ENCODE data around the gene SLC44A5.
"Not testable (repeated sequence)": the region's sequence is repeated elsewhere in the genome, so short reads cannot be mapped to it uniquely, and the experiment has no call there.

SLC44A5 gene

GRCh38 chr1:75263616-75264015 lies 347.3 kb downstream of the SLC44A5 start:
- not testable (repeated sequence) for DNase-seq

DNA sequence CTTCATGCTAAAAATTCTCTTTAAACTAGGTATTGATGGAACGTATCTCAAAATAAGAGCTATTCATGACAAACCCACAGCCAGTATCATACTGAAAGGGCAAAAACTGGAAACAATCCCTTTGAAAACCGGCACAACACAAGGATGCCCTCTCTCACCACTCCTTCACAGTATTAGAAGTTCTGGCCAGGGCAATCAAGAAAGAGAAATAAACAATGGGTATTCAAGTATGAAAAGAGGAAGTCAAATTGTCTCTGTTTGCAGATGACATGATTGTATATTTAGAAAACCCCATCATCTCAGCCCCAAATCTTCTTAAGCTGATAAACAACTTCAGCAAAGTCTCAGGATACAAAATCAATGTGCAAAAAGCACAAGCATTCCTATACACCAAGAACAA lies 349.0 kb downstream of the SLC44A5 start:
- DNase-seq = not testable (repeated sequence)

- no peak for DNase-seq
Observed at GRCh38 chr1:75258351-75258750, 352.6 kb downstream of the SLC44A5 start.

DNA sequence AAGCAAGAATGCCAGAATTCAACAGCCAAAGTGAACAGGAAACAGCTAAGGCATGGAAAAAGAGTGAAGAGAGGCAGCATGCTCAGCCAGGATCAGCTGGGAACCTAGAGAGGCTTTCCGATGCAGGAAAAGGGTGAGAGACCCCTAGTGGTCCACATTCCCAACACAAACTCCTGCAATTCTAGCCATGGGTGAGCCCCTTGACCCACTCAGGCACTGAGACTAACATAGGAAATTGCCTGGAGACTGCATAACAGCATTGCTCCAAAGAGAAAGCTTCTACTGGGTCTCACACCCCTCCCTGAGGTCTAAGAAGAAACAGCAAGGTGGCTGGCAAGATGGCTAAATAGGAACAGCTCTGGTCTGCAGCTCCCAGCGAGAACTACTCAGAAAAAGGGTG lies 353.5 kb downstream of the SLC44A5 start:
- DNase-seq = no peak

DNA sequence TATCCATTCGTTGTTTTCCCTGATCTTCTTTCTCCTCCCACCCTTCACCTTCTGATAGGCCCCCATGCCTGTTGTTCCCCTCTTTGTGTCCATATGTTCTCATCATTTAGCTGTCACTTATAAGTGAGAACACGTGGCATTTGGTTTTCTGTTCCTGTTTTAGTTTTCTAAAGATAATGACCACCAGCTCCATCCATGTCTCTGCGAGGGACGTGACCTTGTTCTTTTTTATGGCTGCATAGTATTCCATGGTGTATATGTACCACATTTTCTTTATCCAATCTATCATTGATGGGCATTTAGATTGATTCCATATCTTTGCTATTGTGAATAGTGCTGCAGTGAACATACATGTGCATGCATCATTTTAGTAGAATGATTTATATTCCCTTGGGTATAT lies 360.8 kb downstream of the SLC44A5 start:
- DNase-seq = not testable (repeated sequence)

GRCh38 chr1:75245239-75245638 lies 365.7 kb downstream of the SLC44A5 start:
- no peak for DNase-seq

DNA sequence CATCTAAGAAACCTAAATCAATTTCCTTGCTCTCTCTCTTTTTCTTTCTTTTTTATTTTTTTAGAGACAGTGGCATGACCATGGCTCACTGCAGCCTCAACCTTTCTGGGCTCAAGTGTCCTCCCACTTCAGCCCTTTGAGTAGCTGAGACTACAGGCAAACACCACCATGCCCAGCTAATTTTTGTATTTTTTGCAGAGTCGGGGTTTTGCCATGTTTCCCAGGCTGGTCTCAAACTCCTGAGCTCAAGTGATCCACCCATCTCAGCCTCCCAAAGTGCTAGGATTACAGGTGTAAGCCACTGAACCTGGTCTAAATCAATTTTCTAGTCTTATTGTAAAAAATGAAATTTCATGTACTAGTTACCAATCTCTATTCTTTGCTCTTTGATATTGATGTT lies 367.8 kb downstream of the SLC44A5 start:
- no peak for DNase-seq

DNA sequence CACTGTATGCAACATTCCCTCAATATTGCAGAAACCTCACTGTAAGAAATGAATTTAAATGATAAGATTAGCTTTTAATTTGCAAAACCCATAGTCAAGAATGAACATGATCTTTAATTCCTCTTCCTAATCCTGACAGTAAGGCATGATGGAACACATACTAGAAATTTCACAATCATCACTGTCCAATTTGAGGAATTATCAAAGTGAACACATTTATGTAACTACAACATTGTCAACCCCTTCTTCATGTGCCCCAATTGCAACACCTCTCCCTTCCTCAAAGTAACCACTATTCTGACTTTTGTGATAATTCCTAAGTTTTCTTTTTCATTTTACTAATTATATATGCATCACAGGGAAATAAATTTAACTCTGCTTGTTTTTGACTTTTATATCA lies 373.6 kb downstream of the SLC44A5 start:
- no peak for DNase-seq

- no peak for DNase-seq
Observed at GRCh38 chr1:75234562-75234961, 376.4 kb downstream of the SLC44A5 start.

DNA sequence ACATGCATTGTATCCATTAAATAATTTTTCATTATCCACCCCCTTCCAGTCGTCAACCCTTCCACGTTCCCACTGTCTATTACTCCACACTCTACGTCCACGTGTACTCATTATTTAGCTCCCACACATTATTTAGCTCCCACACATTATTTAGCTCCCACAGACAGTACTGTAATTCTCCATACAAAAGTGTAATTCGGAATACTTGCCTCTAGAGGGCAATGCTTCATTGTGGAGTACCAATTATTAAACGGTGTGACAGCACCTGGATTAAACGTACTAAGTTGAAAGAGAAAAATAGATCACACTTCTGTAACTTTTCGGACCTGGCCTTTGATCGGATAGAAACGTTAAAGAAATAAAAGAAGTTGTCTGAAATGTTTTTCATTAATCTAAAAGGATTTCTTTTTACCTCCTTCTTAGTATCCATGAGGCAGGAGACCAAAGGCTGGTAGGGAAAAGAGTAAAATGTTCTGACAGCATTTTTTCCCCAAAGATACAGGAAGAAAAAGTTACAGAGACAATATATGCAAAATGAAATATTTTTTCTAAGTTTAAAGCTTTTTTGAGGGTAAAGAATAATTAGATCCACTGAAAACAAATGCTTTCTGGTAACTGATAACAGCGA lies 377.5 kb downstream of the SLC44A5 start:
- DNase-seq = peak; percentile 11

DNA sequence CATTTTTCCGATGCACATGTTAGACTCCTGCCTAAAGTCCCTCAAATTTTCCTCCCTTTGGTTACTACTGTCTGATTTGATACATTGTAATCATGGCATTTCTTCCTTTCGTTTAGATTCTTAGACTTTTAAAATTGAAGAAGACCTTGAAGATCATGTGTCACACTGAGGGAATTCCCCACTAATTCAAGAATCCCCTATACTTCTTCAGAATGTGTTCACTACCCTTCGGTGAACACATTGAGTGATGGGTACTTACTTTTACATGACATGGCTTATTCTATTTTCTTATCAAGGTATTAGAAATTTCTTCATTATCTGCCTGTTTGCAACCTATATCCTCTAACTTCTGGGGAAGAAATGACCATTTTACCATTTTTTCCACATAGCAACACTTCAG lies 390.8 kb downstream of the SLC44A5 start:
- DNase-seq = no peak

- DNase-seq = no peak
Observed at GRCh38 chr1:75214017-75214416, 396.9 kb downstream of the SLC44A5 start.

GRCh38 chr1:75211648-75212047 lies 399.3 kb downstream of the SLC44A5 start:
- no peak for DNase-seq

- DNase-seq = no peak
Observed at GRCh38 chr1:75208862-75209261, 402.1 kb downstream of the SLC44A5 start.

GRCh38 chr1:75203415-75204277 lies 407.3 kb downstream of the SLC44A5 start:
- peak; percentile 21 for DNase-seq

GRCh38 chr1:75202751-75203150 lies 408.2 kb downstream of the SLC44A5 start:
- DNase-seq = no peak

GRCh38 chr1:75198761-75199160 lies 412.2 kb downstream of the SLC44A5 start:
- no peak for DNase-seq

- no peak for DNase-seq
Observed at GRCh38 chr1:75198163-75198562, 412.8 kb downstream of the SLC44A5 start.

DNA sequence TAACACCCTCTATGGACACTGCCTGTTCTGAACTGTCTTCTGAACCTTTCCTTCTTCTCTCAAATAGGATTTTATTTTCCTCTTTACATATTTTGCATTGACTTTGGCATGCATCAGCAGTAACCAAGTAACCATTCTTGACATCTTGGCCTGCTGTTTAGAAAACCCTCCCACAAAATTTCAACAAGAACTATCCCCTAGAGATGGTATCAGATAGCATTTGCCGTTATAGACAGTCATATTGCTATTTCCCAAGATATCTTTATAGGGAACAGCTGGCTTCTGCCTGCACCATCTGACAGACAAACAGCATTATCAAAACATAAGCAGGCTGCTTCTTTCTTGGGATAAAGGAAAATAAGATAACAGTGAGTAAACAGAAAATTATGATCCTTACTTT lies 422.0 kb downstream of the SLC44A5 start:
- DNase-seq = no peak

- DNase-seq = not testable (repeated sequence)
Observed at GRCh38 chr1:75181214-75181955, 429.5 kb downstream of the SLC44A5 start.

DNA sequence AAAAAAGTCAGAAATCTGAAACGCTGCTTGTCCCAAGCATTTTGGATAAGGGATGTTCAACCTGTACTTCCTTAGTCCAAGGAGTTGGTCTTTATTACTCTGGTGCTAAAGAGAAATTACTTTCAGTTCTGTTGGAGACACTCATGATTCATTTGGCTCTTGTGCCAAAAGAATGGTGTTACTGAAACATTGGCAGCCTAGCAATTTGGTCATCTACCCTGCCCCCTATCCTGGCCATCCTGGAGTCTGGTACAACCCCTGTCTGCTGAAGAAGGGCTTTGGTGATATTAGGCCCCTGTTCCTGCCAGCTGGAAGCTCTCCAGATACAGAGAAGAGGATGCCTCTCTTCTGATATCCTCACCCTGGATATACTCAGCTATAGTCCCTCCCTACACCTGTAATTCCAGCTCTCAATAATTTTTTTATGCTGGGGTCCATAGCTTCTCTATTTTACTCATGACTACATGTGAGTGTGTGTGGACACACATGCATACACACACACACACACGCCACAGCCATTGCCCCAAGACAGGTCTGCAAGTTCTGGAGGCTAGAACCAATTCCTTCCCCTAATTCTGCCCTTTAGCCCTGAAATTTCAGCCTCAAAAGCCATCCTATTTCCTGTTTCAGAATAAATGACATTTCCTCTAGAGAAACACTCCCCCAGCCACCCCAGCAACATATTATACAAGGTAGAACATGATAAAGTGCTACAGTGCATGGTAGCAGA lies 436.7 kb downstream of the SLC44A5 start:
- no peak for DNase-seq

DNA sequence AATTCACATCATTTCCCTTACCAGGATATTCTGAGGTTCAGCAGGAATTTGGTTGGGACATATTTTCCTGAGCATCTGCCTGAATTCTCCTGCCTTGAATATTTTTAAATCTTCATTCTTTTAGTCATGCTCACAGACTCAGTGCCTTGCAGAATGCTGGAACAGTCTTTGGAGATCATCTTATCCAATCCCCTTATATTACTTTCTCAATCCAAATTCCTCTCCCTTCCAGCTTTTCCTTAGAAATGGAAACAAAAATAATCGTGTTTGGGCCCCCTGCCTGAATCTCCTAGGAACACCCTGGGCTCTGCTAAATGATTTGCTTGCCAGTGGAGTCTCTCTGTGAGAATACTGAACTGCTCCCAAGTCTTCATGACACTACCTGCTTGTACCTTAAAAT lies 438.4 kb downstream of the SLC44A5 start:
- no peak for DNase-seq

- DNase-seq = no peak
Observed at GRCh38 chr1:75171876-75172275, 439.0 kb downstream of the SLC44A5 start.

Measured in EL (cell line).